NCI-H510A treated with DMSO at 0.1 percent for 48 hours (cell line): ENCODE results near the gene RIPK3.

ENCODE experiments used
- DNase-seq: peaks from one replicate; lab custom pipeline; 2025; lab: John Stamatoyannopoulos, UW

The RIPK3 gene

GRCh38 chr14:24321212-24321975 is 18.4 kb downstream of the RIPK3 start:
- no peak for DNase-seq

- DNase-seq: no peak
Measured at GRCh38 chr14:24317141-24317928, 22.5 kb downstream of the RIPK3 start.

GRCh38 chr14:24316597-24316950 is 23.2 kb downstream of the RIPK3 start:
- DNase-seq: no peak

- DNase-seq: no peak
Measured at GRCh38 chr14:24315807-24316596, 23.8 kb downstream of the RIPK3 start.

- DNase-seq: no peak
Measured at GRCh38 chr14:24315243-24315806, 24.5 kb downstream of the RIPK3 start.

GRCh38 chr14:24314377-24315193 is 25.2 kb downstream of the RIPK3 start:
- DNase-seq: no peak

- no peak for DNase-seq
Measured at GRCh38 chr14:24313913-24314312, 25.9 kb downstream of the RIPK3 start.

- no peak for DNase-seq
Measured at GRCh38 chr14:24312736-24313507, 26.9 kb downstream of the RIPK3 start.

GRCh38 chr14:24311837-24312615 is 27.8 kb downstream of the RIPK3 start:
- no peak for DNase-seq

- no peak for DNase-seq
Measured at GRCh38 chr14:24310646-24311604, 28.9 kb downstream of the RIPK3 start, which contains the start of gene LTB4R. LTB4R (plus strand) TSS chr14:24311502; CDS start chr14:24315652, 4,150 bp downstream.

GRCh38 chr14:24310265-24310645 is 29.5 kb downstream of the RIPK3 start:
- DNase-seq: no peak

GRCh38 chr14:24309538-24310264 is 30.1 kb downstream of the RIPK3 start, which contains the start of gene LTB4R2:
LTB4R2 (plus strand) TSS chr14:24310140; CDS start chr14:24310665, 525 bp downstream.
- DNase-seq: no peak

- no peak for DNase-seq
Measured at GRCh38 chr14:24308342-24309124, 31.3 kb downstream of the RIPK3 start.

GRCh38 chr14:24307575-24308341 is 32.0 kb downstream of the RIPK3 start, which contains the start of gene CIDEB:
CIDEB (minus strand) TSS chr14:24307977; CDS start chr14:24307858, 119 bp downstream.
- peak; percentile 38 for DNase-seq

- no peak for DNase-seq
Measured at GRCh38 chr14:24307156-24307574, 32.6 kb downstream of the RIPK3 start.

GRCh38 chr14:24304019-24304387 is 35.8 kb downstream of the RIPK3 start:
- no peak for DNase-seq
